Common myeloid progenitor, CD34-positive (primary cell): ENCODE data around the gene TM4SF4.

Experiments
- CTCF ChIA-PET: fragments of 350-600 bp; sonication (Branson Sonifier 250); formaldehyde crosslinking; loops from one replicate; lab custom pipeline; 2021; ENCODE audit warnings: antibody characterized with exemption; lab: Charles Lee
- POLR2A ChIA-PET: fragments of 350-600 bp; sonication (Branson Sonifier 250); formaldehyde crosslinking; loops from one replicate; lab custom pipeline; 2021; ENCODE audit warnings: antibody characterized with exemption; lab: Charles Lee
- DNase-seq, 3 donors: peaks; one replicate each; pipeline versions ENCODE4 v3.0.0 to v3.0.0-alpha.2; 2013
- H3K27ac ChIP-seq, 2 experiments: 1 replicate in 1 of 2; 2 replicates in 1 of 2; pipeline ENCODE4 v1.7.0; 2013; ENCODE audit warnings: inconsistent platforms in 2 of 2, low read length in 2 of 2, mild to moderate bottlenecking in 2 of 2, low read depth in 1 of 2, moderate library complexity in 1 of 2; ENCODE audit not compliant: severe bottlenecking in 2 of 2, insufficient read depth in 1 of 2, poor library complexity in 1 of 2
- H3K27me3 ChIP-seq, 5 experiments: replicated peaks in 2 of 5; 1 replicate in 3 of 5; 2 replicates in 2 of 5; pipeline versions ENCODE4 v1.6.1 to v1.7.0; 2013; ENCODE audit warnings: low read length in 4 of 5, mild to moderate bottlenecking in 2 of 5, moderate library complexity in 2 of 5, inconsistent platforms in 1 of 5; ENCODE audit not compliant: insufficient read depth in 5 of 5, control insufficient read depth in 4 of 5
- H3K36me3 ChIP-seq, 4 experiments: 1 replicate in 2 of 4; 2 replicates in 2 of 4; pipeline versions ENCODE4 v1.6.1 to v1.7.0; 2013; ENCODE audit warnings: low read length in 3 of 4, control low read depth in 1 of 4, mild to moderate bottlenecking in 1 of 4; ENCODE audit not compliant: control insufficient read depth in 4 of 4, insufficient read depth in 4 of 4
- H3K4me1 ChIP-seq, 4 experiments: 1 replicate in 3 of 4; 2 replicates in 1 of 4; pipeline versions ENCODE4 v1.6.1 to v1.7.1; 2013; ENCODE audit warnings: low read length in 3 of 4, mild to moderate bottlenecking in 3 of 4, control low read depth in 1 of 4, inconsistent platforms in 1 of 4, moderate library complexity in 1 of 4; ENCODE audit not compliant: control insufficient read depth in 4 of 4, insufficient read depth in 4 of 4; ENCODE audit errors: control extremely low read depth in 1 of 4
- H3K4me3 ChIP-seq, 7 experiments: 1 replicate in 4 of 7; 2 replicates in 3 of 7; pipeline versions ENCODE4 v1.5.1 to v1.7.0; 2013; ENCODE audit warnings: mild to moderate bottlenecking in 7 of 7, low read length in 6 of 7, moderate library complexity in 6 of 7, inconsistent platforms in 2 of 7, low read depth in 2 of 7, control low read depth in 1 of 7; ENCODE audit not compliant: insufficient read depth in 4 of 7, control insufficient read depth in 1 of 7; ENCODE audit errors: extremely low read depth in 1 of 7
- H3K9me3 ChIP-seq, 5 experiments: 1 replicate in 4 of 5; 2 replicates in 1 of 5; pipeline versions ENCODE4 v1.6.1 to v1.7.1; 2013; ENCODE audit warnings: low read length in 4 of 5, mild to moderate bottlenecking in 2 of 5, inconsistent platforms in 1 of 5, low read depth in 1 of 5, moderate library complexity in 1 of 5; ENCODE audit not compliant: control insufficient read depth in 4 of 5, insufficient read depth in 2 of 5; ENCODE audit errors: control extremely low read depth in 1 of 5
- WGBS: methylation state at CpG from one replicate; pipeline ENCODE4 v1.1.5; 2013; ENCODE audit not compliant: insufficient coverage; 5-methylcytosine and 5-hydroxymethylcytosine counted together

The TM4SF4 gene

GRCh38 chr3:149501524-149501923, 27.0 kb downstream of the TM4SF4 start:
- POLR2A ChIA-PET: no interaction called here

GRCh38 chr3:149502438-149502837, 27.9 kb downstream of the TM4SF4 start:
- H3K4me3 ChIP-seq: no peak overlapping the region

More at GRCh38 chr3:149501524-149501923, 27.0 kb downstream of the TM4SF4 start:
- H3K36me3 ChIP-seq: no peaks in the 10 kb centered on the region
- no peak overlapping the region for H3K4me3 ChIP-seq
- WGBS: 100% methylated on average over 1 of the region's 1 CpG
- H3K27ac ChIP-seq: no peak overlapping the region
- no peaks in the 10 kb centered on the region for H3K27me3 ChIP-seq
- H3K9me3 ChIP-seq: no peaks in the 10 kb centered on the region
- H3K4me1 ChIP-seq: peaks cover 0 to 6% (median 3%) of the 10 kb centered on the region in 4 experiments
- CTCF ChIA-PET: interaction anchor here (1.1 to 2.8 kb wide), 6 partner anchors 9 to 152 kb away, joined by 3 to 12 read pairs (median 4); no protein-coding TSS in a partner anchor
- no peak for DNase-seq

GRCh38 chr3:149506540-149506939, 32.0 kb downstream of the TM4SF4 start:
- H3K27ac ChIP-seq: no peak overlapping the region
- no peak overlapping the region for H3K4me3 ChIP-seq
- ChIA-PET POLR2A (no interaction called here), CTCF (interaction anchor here (0.7 to 1.5 kb wide), 4 partner anchors 9 to 246 kb away, joined by 3 to 4 read pairs (median 3); no protein-coding TSS in a partner anchor)
- no peaks in the 10 kb centered on the region for H3K9me3 ChIP-seq
- WGBS: no CpG with 5 or more reads among the region's 1 CpG
- H3K27me3 ChIP-seq: no peaks in the 10 kb centered on the region
- no peaks in the 10 kb centered on the region for H3K36me3 ChIP-seq
- H3K4me1 ChIP-seq: peaks cover 3 to 41% (median 28%) of the 10 kb centered on the region in 4 experiments
- no peak for DNase-seq

More at GRCh38 chr3:149502438-149502837, 27.9 kb downstream of the TM4SF4 start:
- WGBS: 100% methylated on average over 3 of the region's 3 CpGs
- Histone ChIP-seq H3K27ac (no peak overlapping the region), H3K36me3 (no peaks in the 10 kb centered on the region), H3K9me3 (no peaks in the 10 kb centered on the region), H3K27me3 (no peaks in the 10 kb centered on the region), H3K4me1 (peaks cover 3 to 13% (median 12%) of the 10 kb centered on the region in 4 experiments)
- POLR2A ChIA-PET: no interaction called here
- no peak for DNase-seq
- CTCF ChIA-PET: interaction anchor here (1.4 to 2.8 kb wide), 4 partner anchors 9 to 12 kb away, joined by 3 to 12 read pairs (median 5); no protein-coding TSS in a partner anchor

- DNase-seq: no peak
- Histone ChIP-seq H3K27ac (no peak overlapping the region), H3K4me3 (peak overlapping the region in 1 of 7 experiments; percentile 51), H3K36me3 (no peaks in the 10 kb centered on the region), H3K4me1 (peaks cover 3 to 41% (median 28%) of the 10 kb centered on the region in 4 experiments), H3K9me3 (no peaks in the 10 kb centered on the region), H3K27me3 (no peaks in the 10 kb centered on the region)
- ChIA-PET POLR2A (no interaction called here), CTCF (interaction anchor here (0.7 to 1.5 kb wide), 3 partner anchors 9 to 246 kb away, joined by 3 read pairs; no protein-coding TSS in a partner anchor)
- WGBS: 63% methylated on average over 1 of the region's 2 CpGs
Observed at GRCh38 chr3:149506965-149507364, 32.5 kb downstream of the TM4SF4 start.

GRCh38 chr3:149507491-149508324, 33.2 kb downstream of the TM4SF4 start:
- POLR2A ChIA-PET: interaction anchor here (0.5 kb wide), 1 partner anchor 77 kb away, joined by 7 read pairs; no protein-coding TSS in a partner anchor
- H3K4me3 ChIP-seq: peak overlapping the region in 6 of 7 experiments; percentile 5 to 51 (median 28)
- CTCF ChIA-PET: interaction anchor here (1.0 to 1.5 kb wide), 2 partner anchors 12 to 14 kb away, joined by 3 to 6 read pairs; no protein-coding TSS in a partner anchor

GRCh38 chr3:149509526-149509925, 35.0 kb downstream of the TM4SF4 start:
- no peak for DNase-seq
- Histone ChIP-seq H3K4me1 (peaks cover 3 to 41% (median 33%) of the 10 kb centered on the region in 4 experiments), H3K36me3 (no peaks in the 10 kb centered on the region), H3K9me3 (no peaks in the 10 kb centered on the region), H3K27ac (no peak overlapping the region), H3K27me3 (no peaks in the 10 kb centered on the region), H3K4me3 (no peak overlapping the region)
- 95% methylated on average over 2 of the region's 3 CpGs for WGBS
- CTCF ChIA-PET: interaction anchor here (0.6 to 3.4 kb wide), 6 partner anchors 11 to 243 kb away, joined by 3 to 17 read pairs (median 6); partner anchors contain the start of gene COMMD2
- POLR2A ChIA-PET: no interaction called here

More at GRCh38 chr3:149507491-149508324, 33.2 kb downstream of the TM4SF4 start:
- peaks cover 3 to 41% (median 33%) of the 10 kb centered on the region in 4 experiments for H3K4me1 ChIP-seq
- H3K9me3 ChIP-seq: no peaks in the 10 kb centered on the region
- peak; percentile 73 to 95 (median 93) for DNase-seq
- H3K27me3 ChIP-seq: no peaks in the 10 kb centered on the region
- H3K27ac ChIP-seq: peak overlapping the region; percentile 33 to 65
- no peaks in the 10 kb centered on the region for H3K36me3 ChIP-seq
- 3% methylated on average over 7 of the region's 14 CpGs for WGBS
